Lower leg skin (tissue), 3 donors: Measurements from ENCODE around the gene UBE2I.

ENCODE experiments used
- POLR2A ChIP-seq, 2 donors: fragments of 450-650 bp; IDR thresholded peaks; one replicate each; pipeline ENCODE4 v1.6.1; 2016 to 2017; ENCODE audit warnings: antibody characterized with exemption in 2 of 2, mild to moderate bottlenecking in 1 of 2, moderate library complexity in 1 of 2
- TF ChIP-seq, protein P1 (sequence below), 3 donors: fragments of 450-650 bp; IDR thresholded peaks; one replicate each; pipeline ENCODE4 v1.5.1; 2016; ENCODE audit warnings: antibody characterized with exemption in 3 of 3, mild to moderate bottlenecking in 3 of 3, moderate library complexity in 2 of 3

DNA sequence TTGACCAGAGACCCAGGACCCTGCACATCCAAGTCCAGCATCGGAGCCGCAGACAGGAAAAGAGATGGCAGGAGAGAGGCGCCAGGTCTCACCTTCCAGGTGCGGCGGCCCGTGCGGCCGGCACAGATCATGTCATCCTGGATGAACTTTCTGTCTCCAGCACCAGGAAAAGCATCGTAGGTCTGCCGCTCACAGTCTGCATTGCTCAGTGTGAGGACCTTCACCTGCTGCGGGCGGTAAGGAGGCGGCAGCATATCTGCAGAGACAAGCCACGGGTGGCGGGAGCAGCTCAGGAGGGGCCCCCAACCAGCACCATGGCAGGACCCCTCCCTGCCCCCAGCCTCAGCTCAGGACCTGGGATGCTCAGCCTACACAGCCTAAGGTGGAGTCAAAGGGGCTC, 35.6 kb upstream of the UBE2I start:
- TF ChIP-seq, protein P1, sequence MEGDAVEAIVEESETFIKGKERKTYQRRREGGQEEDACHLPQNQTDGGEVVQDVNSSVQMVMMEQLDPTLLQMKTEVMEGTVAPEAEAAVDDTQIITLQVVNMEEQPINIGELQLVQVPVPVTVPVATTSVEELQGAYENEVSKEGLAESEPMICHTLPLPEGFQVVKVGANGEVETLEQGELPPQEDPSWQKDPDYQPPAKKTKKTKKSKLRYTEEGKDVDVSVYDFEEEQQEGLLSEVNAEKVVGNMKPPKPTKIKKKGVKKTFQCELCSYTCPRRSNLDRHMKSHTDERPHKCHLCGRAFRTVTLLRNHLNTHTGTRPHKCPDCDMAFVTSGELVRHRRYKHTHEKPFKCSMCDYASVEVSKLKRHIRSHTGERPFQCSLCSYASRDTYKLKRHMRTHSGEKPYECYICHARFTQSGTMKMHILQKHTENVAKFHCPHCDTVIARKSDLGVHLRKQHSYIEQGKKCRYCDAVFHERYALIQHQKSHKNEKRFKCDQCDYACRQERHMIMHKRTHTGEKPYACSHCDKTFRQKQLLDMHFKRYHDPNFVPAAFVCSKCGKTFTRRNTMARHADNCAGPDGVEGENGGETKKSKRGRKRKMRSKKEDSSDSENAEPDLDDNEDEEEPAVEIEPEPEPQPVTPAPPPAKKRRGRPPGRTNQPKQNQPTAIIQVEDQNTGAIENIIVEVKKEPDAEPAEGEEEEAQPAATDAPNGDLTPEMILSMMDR (IDR thresholded peaks at IDR 0.05), result no peak
- TF ChIP-seq POLR2A (IDR thresholded peaks at IDR 0.05), result no peak
